Measurements from ENCODE around the gene CYBA.

CYBA gene

DNA sequence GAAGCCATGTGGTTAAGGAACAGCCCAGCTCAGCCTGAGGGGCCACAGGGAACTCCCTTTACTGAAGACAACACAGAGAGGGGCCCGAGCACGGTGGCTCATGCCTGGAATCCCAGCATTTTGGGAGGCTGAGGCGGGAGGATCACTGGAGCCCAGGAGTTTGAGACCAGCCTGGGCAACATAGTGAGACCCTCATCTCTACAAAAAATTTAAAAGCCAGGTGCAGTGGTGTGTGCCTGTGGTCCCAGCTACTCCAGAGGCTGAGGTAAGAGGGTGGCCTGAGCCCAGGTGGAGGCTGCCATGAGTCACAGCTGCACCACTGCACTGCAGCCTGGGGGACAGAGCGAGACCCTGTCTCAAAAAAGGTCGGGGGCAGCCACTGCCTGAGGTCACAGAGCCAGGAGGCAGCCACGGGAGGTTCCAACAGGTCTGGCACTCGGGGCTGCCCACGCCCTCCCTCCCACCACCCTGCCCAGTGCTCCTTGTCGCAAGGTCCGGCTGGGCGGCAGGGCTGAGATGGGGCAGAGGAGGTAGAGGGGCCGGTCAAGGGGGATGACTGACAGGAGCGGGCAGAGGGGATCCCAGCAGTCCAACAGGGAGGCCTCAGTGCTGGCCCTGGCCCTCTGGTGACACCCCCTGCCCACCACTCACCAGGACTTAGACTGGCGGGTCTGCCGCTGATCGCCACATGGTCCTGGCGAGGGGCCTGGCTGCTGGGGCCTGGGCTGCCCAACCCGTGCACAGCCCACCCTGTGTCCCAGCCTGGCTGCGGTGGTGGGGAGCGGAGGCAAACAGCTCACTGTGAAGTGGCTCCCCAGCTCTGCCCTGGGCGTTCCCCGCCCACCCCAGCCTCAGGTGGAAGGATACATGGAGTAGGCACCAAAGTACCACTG is 3.4 kb downstream of the CYBA start:
- no peak for DNase-seq (ENCODE audit: extremely low read depth in 1 of 2, low read depth in 1 of 2)

DNA sequence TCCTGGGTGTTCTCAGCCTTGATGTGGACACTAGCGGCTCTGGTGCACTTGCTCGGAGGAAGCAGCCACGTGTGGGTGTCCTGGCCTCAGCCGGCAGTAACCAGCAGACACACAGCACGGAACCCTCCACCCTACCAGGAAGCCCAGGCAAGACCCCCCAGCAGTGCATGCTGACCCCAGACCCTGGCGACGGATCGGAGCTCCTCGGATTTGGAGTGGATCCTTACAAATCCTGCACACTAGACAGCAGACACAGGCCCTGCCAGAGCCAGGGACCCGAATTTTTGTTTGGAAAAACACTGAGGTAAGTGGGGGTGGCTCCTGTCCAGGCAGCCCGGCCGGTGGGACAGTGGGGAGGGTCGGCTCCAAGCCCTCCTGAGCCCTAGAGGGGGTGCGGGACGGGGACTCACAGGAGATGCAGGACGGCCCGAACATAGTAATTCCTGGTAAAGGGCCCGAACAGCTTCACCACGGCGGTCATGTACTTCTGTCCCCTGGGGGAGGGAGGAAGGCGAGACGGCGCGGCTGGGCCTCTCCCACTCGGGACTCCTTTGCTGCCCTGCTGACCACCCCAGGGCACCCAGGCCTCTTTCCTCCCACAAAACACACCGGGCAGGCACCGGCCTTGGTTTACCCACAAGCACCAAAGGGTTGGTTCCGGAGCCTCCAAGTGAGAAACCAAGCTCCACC is 4.4 kb downstream of the CYBA start:
- DNase-seq (ENCODE audit: extremely low read depth in 1 of 2, low read depth in 1 of 2), result no peak

DNA sequence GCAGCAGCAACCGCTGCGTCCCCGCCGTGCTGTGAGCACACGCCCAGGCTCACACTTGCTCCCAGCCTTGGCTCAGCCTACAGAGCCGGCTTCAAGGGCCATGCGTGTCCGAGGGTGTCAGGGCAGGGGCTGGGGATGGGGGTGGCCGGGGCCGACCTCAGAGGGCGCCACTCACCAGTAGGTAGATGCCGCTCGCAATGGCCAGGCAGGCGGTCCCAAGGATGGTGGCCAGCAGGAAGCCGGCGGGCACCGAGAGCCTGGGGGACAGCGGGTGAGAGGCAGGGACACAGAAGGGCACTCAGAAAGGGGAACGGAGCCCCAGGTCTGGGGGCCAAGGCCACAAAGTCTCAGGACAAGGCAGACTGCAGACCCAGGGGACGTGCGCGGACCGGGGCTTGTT is 4.9 kb downstream of the CYBA start:
- no peak for DNase-seq (ENCODE audit: extremely low read depth in 1 of 2, low read depth in 1 of 2)

DNA sequence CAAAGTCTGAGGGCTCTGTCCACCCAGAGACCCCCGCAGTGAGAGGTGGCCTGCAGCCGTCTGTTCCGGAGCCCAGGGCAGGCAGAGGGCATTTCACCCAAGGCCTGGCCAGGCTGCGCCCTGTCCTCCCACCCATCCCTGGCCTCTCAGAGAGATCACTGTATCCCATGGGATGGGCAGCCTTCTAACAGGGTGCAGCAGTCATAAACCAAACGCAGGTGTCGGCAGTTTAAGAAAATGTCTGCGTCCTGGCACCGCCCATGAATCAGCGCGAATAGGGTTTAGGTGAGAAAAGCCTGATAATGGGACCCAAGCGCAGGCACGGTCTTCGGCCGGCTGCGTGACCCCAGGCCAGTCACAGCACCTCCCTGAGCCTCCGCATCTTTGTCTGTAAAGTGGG is 5.4 kb downstream of the CYBA start:
- no peak for DNase-seq (ENCODE audit: extremely low read depth in 1 of 2, low read depth in 1 of 2)

GRCh38 chr16:88643644-88643932 is 7.3 kb downstream of the CYBA start:
- no peak for DNase-seq (ENCODE audit: extremely low read depth in 1 of 2, low read depth in 1 of 2)

GRCh38 chr16:88642881-88643643 is 7.8 kb downstream of the CYBA start:
- no peak for DNase-seq (ENCODE audit: extremely low read depth in 1 of 2, low read depth in 1 of 2)

- no peak for DNase-seq (ENCODE audit: extremely low read depth in 1 of 2, low read depth in 1 of 2)
Measured at GRCh38 chr16:88640498-88641247, 10.2 kb downstream of the CYBA start.

- no peak for DNase-seq (ENCODE audit: extremely low read depth in 1 of 2, low read depth in 1 of 2)
Measured at GRCh38 chr16:88640039-88640495, 10.8 kb downstream of the CYBA start.

GRCh38 chr16:88639231-88640038 is 11.4 kb downstream of the CYBA start:
- DNase-seq (ENCODE audit: extremely low read depth in 1 of 2, low read depth in 1 of 2), result no peak

GRCh38 chr16:88638323-88639230 is 12.3 kb downstream of the CYBA start, which contains the start of gene IL17C:
Gene IL17C, plus strand, starts transcription at chr16:88638572. Its CDS starts 70 bp downstream, at chr16:88638642.
- DNase-seq (ENCODE audit: extremely low read depth in 1 of 2, low read depth in 1 of 2), result no peak

DNA sequence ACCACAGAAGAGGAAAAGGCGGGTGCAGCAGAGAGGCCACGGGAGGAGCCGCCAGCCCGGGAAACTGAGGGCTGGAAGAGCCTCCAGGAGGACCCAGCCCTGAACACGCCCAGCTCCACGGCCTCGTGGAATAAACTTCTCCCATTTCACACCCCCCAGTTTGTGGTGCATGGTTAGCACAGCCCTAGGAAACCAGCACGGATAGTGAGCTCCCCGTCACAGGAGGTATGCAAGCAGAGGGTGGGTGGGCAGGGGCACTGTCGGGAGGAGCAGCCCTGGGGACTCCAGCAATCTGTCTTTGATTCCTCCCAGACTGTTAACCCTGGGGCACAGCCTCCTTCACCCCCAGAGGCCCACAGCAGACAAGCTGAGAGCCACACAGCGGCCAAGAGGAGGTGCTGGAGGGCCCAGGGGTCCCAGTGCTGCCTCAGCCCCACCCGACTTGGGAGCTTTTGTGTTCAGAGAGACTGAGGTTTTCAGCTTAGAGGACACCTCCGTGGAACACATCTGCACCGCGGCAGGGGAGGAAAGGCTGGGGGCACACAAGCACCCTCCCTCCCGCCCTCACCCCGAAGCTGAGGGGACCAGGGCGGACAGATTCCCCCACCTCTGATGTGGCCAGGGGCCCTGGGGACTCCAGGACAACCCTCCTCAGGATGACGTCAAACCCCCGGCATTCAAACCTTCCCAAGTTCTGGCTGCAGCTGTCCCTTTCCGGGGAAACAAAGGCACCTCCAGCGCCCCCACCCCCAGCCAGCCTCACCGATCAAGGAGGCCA is 14.2 kb downstream of the CYBA start:
- no peak for DNase-seq (ENCODE audit: extremely low read depth in 1 of 2, low read depth in 1 of 2)

DNA sequence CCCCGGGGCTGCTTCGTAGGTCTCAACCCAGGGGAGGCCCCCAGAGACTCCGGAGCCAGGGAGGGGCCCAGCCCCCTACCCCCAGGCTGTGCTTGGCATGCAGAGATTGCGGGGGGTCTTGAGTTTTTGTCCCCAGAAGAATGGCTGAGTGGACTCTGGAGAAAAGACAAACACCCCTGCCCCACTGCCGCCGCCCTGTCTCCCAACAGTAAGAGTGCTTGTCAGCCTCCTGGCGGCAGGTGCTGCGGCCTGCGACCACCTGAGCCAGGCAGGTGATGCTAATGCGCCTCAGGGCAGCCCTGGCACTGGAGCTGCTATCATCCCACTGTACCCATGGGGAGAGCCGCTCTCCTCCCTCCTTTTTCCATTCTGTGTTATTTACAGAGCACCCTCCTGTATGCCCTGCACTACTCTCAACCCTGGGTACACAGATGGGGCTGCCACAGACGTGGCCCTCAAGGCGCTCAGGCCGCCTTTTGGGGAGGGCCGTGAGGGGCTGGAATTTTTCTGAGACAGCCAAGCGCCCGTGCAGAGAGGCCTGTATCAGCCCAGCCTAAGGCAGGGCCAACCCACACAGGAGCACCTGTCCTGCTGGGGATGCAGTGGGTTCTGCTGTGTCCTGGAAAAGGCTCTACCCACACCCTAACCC is 15.1 kb downstream of the CYBA start:
- no peak for DNase-seq (ENCODE audit: extremely low read depth in 1 of 2, low read depth in 1 of 2)

DNA sequence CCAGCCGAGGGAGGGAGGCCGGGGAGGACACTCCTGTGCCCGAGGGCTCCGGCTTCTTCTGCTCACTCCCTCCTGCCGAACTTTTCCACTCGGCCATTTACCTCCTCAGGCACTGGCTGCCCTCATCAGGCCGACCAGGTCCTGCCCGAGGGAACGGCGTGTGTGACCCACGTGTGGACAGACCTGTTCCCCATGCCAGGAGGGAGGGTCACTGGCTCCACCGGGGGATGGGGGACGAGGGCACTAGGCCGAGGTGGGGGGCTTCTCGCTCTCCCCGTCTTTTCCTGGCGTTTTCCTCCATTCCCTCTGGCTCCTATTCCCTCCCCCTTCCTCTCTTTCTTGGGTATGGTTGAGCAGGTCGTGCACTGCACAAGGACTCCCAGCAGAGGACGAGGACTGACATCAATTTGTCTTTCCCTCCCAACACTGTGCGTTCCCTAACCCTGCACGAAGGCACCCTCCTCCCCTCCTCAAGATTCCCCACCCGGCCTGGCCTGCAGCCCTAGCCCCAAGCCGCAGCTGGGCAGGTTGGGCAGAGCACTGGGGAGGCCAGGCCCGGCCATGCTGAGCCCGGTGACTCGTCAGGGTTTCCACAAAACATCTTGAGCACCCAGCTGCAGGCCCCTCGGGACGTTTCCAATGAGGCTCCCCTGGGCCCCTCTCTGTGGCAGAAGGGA is 15.7 kb downstream of the CYBA start:
- no peak for DNase-seq (ENCODE audit: extremely low read depth in 1 of 2, low read depth in 1 of 2)

DNA sequence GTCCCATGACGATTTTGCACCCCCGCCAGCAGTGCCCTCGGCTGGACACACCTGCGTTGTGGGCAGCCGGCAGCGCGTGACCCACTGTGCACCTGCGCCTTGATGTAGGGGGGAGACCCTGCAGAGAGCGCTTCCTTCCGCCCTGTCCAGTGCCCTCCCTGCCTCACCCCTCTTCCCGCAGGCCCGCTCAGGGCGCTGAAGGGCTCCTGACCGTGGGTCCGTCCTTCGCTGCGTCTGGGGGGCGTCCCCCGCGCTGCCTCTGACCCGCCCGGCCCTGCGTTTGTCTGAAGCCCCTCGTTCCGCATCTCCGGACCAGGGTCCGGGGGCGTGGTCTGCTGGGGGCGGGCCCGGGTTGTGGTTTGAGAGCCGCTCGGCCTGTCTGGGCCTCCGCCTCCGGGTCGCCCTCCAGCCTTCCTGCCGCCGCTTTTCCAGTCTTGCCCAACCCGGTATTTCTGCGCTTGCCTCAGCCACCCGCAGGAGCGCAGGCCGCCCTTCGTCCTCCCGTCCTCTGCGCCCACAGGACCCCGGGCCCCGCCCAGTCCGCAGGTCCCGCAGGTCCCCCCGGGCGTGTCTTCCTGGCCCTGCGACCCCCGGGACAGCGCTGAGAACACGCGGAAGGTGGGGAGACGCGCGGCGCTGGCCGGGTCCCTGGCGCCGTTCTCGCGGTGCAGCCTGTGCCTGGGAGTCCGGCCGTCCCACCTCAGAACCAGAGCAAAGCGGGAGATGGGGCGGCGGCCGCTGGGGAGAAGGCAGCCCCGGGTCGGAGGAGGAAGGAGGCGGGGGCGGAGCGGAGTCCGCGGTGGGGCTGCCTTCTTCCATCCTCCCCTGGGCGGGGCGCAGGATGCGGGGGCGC is 16.5 kb downstream of the CYBA start:
- DNase-seq (ENCODE audit: extremely low read depth in 1 of 2, low read depth in 1 of 2), result peak; percentile 13 to 53

- peak; percentile 25 to 35 for DNase-seq (ENCODE audit: extremely low read depth in 1 of 2, low read depth in 1 of 2)
Measured at GRCh38 chr16:88633684-88634140, 17.1 kb downstream of the CYBA start.

GRCh38 chr16:88632587-88632930 is 18.3 kb downstream of the CYBA start:
- no peak for DNase-seq (ENCODE audit: extremely low read depth in 1 of 2, low read depth in 1 of 2)

All from activated CD8-positive, alpha-beta memory T cell treated with anti-CD3 and anti-CD28 coated beads for 1 hour (primary cell).